Measurements from ENCODE around the gene SV2A. TPM values are rescaled to one million over a fixed set of nuclear protein-coding genes. Genes with fewer than 3 reads are reported as not detected.
"Not testable (repeated sequence)": the region's sequence is repeated elsewhere in the genome, so short reads cannot be mapped to it uniquely, and the experiment has no call there.

SV2A gene
- total RNA-seq, 3 donors from 2014 or later, result 4.8 to 5.4 (median 5.0) TPM

- H3K36me3 Mint-ChIP-seq (ENCODE audit: insufficient read depth), result no peaks in the 10 kb centered on the region
Measured at GRCh38 chr1:149886396-149887195, 31.0 kb downstream of the SV2A start.

GRCh38 chr1:149886121-149886395 lies 31.6 kb downstream of the SV2A start:
- ATAC-seq, result not testable (repeated sequence)

More at GRCh38 chr1:149886396-149887195, 31.0 kb downstream of the SV2A start:
- Mint-ChIP-seq H3K9me3 (no peaks in the 10 kb centered on the region), H3K4me3 (no peak overlapping the region), H3K27me3 (ENCODE audit: low read depth) (no peaks in the 10 kb centered on the region), H3K4me1 (ENCODE audit: low read depth) (peaks cover 10% of the 10 kb centered on the region)
- peak; percentile 73 to 74 for ATAC-seq
- DNase-seq, result peak; percentile 74

GRCh38 chr1:149885339-149886120 lies 32.1 kb downstream of the SV2A start:
- Mint-ChIP-seq H3K27me3 (ENCODE audit: low read depth) (no peaks in the 10 kb centered on the region), H3K9me3 (no peaks in the 10 kb centered on the region), H3K36me3 (ENCODE audit: insufficient read depth) (no peaks in the 10 kb centered on the region), H3K4me1 (ENCODE audit: low read depth) (peaks cover 13% of the 10 kb centered on the region), H3K4me3 (no peak overlapping the region)
- ATAC-seq (peak; percentile 4 to 6), DNase-seq (peak; percentile 47)

More at GRCh38 chr1:149886121-149886395, 31.6 kb downstream of the SV2A start:
- not testable (repeated sequence) for H3K4me3 Mint-ChIP-seq; H3K9me3 Mint-ChIP-seq; H3K36me3 Mint-ChIP-seq (ENCODE audit: insufficient read depth); H3K27me3 Mint-ChIP-seq (ENCODE audit: low read depth); DNase-seq
- peaks cover 13% of the 10 kb centered on the region for H3K4me1 Mint-ChIP-seq (ENCODE audit: low read depth)

DNA sequence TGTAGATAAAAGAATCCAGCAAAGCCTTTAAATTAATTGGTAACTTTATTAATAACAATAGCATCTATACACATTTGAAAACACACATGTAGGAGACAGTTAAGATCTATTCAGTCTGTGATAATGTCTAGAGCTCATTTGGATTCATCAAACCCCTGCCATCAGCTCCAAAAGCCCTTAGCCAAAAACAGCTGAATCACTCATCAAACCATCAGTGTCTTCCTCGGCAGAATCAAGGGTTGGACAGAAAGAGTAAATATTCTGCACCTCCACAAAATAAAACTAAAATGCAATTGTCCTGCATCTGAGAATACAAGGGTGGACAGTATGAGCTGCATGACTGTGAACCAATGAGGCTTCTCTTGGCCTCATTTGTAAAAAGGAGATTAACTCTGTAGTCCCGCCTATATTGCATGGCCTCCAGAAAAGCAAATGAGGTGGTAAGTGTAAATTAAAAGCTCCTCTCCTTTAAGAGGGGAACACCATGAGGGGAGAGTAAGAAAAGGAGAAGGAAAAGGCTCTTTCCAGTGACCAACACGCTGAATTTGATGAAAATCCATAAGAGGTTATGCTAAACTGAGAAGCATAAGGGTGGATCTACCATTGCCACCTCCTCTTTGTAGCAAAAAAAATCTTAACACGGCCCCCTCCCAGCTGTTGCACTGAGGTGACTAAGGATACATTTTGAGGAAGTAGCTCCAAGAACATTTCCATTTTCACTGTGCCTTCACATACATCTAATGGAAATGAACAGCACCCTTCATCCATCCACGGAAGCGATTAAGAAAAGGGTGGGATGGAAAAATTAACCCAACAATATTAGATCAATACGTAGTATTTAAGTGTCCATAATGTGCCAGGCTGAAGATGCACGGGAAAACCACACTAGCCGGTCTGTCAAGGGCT lies 33.0 kb downstream of the SV2A start:
- peaks cover 19% of the 10 kb centered on the region for H3K4me1 Mint-ChIP-seq (ENCODE audit: low read depth)
- ATAC-seq, result no peak
- no peaks in the 10 kb centered on the region for H3K36me3 Mint-ChIP-seq (ENCODE audit: insufficient read depth)
- no peak for DNase-seq
- no peaks in the 10 kb centered on the region for H3K27me3 Mint-ChIP-seq (ENCODE audit: low read depth)
- no peaks in the 10 kb centered on the region for H3K9me3 Mint-ChIP-seq
- no peak overlapping the region for H3K4me3 Mint-ChIP-seq

DNA sequence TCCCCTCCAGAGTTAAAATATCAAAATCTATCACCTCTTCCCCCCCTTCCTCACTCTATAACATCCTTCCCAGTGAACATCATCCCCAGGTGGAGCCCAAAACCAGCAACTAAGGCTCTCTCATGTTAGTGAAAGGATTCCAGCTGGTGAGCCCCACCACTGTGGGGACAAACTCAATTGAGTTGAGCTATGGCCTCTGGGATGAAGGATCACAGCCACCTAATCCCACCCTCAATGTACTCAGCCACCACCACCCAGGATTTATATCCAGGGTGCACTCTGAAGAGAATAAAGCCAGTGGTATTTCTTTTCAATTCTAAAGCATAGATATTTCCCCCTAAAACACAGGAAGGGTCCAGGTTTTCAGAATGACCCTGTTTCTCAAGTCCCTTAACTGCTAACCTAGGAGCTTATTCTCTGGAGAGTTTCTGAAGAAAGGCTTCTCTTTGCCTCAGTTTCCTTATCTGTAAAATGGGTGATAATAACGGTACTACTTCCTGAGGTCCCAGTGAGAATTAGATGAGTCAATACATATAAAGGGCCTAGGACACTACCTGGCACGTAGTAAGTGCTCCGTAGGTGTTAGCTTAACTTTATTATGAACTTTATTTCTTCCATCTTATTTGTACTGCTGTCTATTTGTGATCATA lies 33.9 kb downstream of the SV2A start:
- DNase-seq (no peak), ATAC-seq (no peak)
- no peak overlapping the region for H3K4me3 Mint-ChIP-seq
- no peaks in the 10 kb centered on the region for H3K9me3 Mint-ChIP-seq
- no peaks in the 10 kb centered on the region for H3K27me3 Mint-ChIP-seq (ENCODE audit: low read depth)
- H3K4me1 Mint-ChIP-seq (ENCODE audit: low read depth), result peaks cover 26% of the 10 kb centered on the region
- no peaks in the 10 kb centered on the region for H3K36me3 Mint-ChIP-seq (ENCODE audit: insufficient read depth)

GRCh38 chr1:149881876-149882275 lies 35.8 kb downstream of the SV2A start:
- H3K4me1 Mint-ChIP-seq (ENCODE audit: low read depth), result peaks cover 27% of the 10 kb centered on the region
- no peak for DNase-seq
- no peak for ATAC-seq
- H3K4me3 Mint-ChIP-seq, result no peak overlapping the region
- no peaks in the 10 kb centered on the region for H3K9me3 Mint-ChIP-seq
- no peaks in the 10 kb centered on the region for H3K27me3 Mint-ChIP-seq (ENCODE audit: low read depth)
- no peaks in the 10 kb centered on the region for H3K36me3 Mint-ChIP-seq (ENCODE audit: insufficient read depth)

- Mint-ChIP-seq H3K27me3 (ENCODE audit: low read depth) (no peaks in the 10 kb centered on the region), H3K36me3 (ENCODE audit: insufficient read depth) (no peaks in the 10 kb centered on the region), H3K4me3 (no peak overlapping the region), H3K9me3 (no peaks in the 10 kb centered on the region), H3K4me1 (ENCODE audit: low read depth) (peaks cover 27% of the 10 kb centered on the region)
- ATAC-seq, result no peak
- peak; percentile 12 for DNase-seq
Measured at GRCh38 chr1:149879556-149879955, 38.1 kb downstream of the SV2A start.

DNA sequence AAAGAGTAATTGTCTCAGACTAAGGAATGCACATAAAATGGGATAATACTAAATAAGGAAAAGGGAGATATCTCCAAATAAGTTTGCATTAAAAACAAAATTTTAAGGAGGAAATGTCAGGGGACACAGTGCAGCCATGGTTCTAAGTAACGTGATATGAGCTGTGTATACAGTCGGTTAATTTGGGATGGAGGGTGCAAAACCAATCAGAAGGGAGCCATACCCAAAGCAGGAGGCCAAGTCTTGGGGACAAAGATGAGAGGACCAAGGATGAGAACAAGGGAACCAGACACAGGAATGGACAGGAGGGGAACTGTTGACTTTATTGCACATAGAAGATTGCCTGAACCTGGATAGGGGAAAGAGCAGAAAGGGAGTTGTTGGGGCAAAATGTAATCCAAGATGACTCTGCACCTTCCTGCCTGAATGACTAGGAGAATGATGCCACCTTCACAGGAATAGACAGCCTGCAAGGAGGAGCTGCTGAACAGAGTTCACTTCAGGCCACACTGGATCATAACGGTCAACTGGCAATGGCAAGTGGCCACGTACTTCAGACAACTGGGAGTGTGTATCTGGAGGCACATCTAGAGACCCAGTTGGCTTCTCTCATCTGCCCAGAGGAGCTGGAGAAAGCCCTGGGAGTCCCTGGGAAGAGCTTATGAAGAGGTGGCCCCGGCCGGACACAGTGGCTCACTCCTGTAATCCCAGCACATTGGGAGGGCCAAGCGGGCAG lies 40.3 kb downstream of the SV2A start:
- ATAC-seq, result no peak
- Mint-ChIP-seq H3K4me1 (ENCODE audit: low read depth) (peaks cover 25% of the 10 kb centered on the region), H3K4me3 (no peak overlapping the region), H3K9me3 (no peaks in the 10 kb centered on the region), H3K27me3 (ENCODE audit: low read depth) (no peaks in the 10 kb centered on the region), H3K36me3 (ENCODE audit: insufficient read depth) (no peaks in the 10 kb centered on the region)
- no peak for DNase-seq

GRCh38 chr1:149873060-149873459 lies 44.6 kb downstream of the SV2A start:
- DNase-seq; H3K27me3 Mint-ChIP-seq (ENCODE audit: low read depth); H3K4me3 Mint-ChIP-seq; H3K4me1 Mint-ChIP-seq (ENCODE audit: low read depth); ATAC-seq; H3K36me3 Mint-ChIP-seq (ENCODE audit: insufficient read depth); H3K9me3 Mint-ChIP-seq: not testable (repeated sequence)

DNA sequence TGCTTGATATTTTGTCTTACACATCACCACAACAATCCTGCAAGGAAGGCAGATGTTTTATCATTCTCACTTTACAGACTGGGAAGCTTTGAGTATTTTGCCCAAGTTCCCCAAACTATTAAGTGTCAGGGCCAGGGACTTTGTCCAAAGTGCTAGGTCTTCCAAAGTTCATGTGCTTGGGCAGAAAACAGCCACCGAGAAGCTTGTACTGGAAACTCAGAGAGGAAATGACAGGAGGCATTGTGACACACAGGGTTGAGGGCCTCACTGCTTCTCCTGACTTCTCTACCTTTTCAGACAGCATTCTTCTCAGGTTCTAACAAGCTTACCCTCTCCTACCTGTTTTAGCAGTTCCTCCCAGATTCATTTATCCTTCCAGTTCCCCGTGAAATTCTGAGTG lies 50.8 kb downstream of the SV2A start:
- not testable (repeated sequence) for DNase-seq; H3K9me3 Mint-ChIP-seq; H3K4me1 Mint-ChIP-seq (ENCODE audit: low read depth); H3K27me3 Mint-ChIP-seq (ENCODE audit: low read depth); H3K4me3 Mint-ChIP-seq; H3K36me3 Mint-ChIP-seq (ENCODE audit: insufficient read depth); ATAC-seq

GRCh38 chr1:149861497-149862054 lies 56.1 kb downstream of the SV2A start:
- H3K4me1 Mint-ChIP-seq (ENCODE audit: low read depth); H3K36me3 Mint-ChIP-seq (ENCODE audit: insufficient read depth): not testable (repeated sequence)
- peak in 1 of 2 donors; percentile 4 for ATAC-seq

DNA sequence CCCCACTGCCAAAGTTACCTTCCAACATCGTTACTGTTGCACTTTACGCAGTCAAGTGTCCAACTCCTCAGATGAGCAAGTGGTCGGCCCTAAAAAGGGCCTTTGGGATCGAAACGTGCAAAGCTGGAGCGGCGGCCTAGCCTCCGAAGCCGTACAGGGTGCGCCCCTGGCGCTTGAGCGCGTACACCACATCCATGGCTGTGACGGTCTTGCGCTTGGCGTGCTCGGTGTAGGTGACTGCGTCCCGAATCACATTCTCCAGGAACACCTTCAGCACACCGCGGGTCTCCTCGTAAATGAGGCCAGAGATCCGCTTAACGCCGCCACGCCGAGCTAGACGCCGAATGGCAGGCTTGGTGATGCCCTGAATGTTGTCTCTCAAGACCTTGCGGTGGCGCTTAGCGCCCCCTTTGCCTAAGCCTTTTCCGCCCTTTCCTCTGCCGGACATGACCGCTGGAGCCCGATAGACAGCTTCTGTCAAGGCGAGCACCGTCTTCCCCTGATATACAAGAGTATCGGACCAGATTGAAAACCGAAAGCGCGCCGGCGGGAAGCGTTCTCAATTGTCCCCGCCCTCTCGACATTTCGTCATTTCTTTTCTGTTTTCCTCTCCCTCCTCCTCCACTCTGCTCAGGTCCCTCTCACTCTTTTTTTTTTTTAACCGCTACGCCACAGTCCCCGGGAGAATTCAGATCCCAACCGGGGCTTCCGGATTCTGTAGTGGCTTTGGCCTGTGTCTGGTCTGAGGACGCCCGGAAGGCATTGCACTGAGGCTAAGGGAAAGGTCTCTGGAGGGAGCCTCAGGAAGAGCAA lies 56.8 kb downstream of the SV2A start:
- not testable (repeated sequence) for H3K27me3 Mint-ChIP-seq (ENCODE audit: low read depth); H3K36me3 Mint-ChIP-seq (ENCODE audit: insufficient read depth); DNase-seq; H3K9me3 Mint-ChIP-seq; H3K4me1 Mint-ChIP-seq (ENCODE audit: low read depth); H3K4me3 Mint-ChIP-seq
- peak; percentile 87 to 89 for ATAC-seq

More at GRCh38 chr1:149861497-149862054, 56.1 kb downstream of the SV2A start:
- not testable (repeated sequence) for H3K4me3 Mint-ChIP-seq; H3K27me3 Mint-ChIP-seq (ENCODE audit: low read depth); DNase-seq; H3K9me3 Mint-ChIP-seq

Measured in activated T-cell treated with anti-CD3 and anti-CD28 coated beads, Interleukin-2, amount 50 U/mL, for 4 hours (primary cell).